A549 (cell line): Measurements from ENCODE around the gene CADM1. TPM values are rescaled to one million over a fixed set of nuclear protein-coding genes. Genes with fewer than 3 reads are reported as not detected.

Source experiments
- ATAC-seq, 2 experiments: fragments of 200-7000 bp in 1 of 2; fragments of >200 bp in 1 of 2; cut with Nextera tagmentation in 1 of 2; cut with Tn5 transposase in 1 of 2; 3 replicates each; pipeline versions ENCODE4 v1.8.0 to v1.9.1; 2018 to 2020; ENCODE audit warnings: mild to moderate bottlenecking in 1 of 2, moderate library complexity in 1 of 2
- CTCF ChIA-PET: fragments of 300-600 bp; sonication (Branson Sonifier 250); formaldehyde crosslinking; extraction: SDS; loops from one replicate; lab custom pipeline; 2021; ENCODE audit warnings: antibody characterized with exemption, inconsistent platforms; lab: Yijun Ruan, JAX
- POLR2A ChIA-PET: fragments of 350-600 bp; formaldehyde crosslinking; extraction: SDS; loops from one replicate; lab custom pipeline; 2021; ENCODE audit warnings: antibody characterized with exemption, inconsistent platforms; lab: Yijun Ruan, JAX
- DNase-seq, 2 experiments: peaks; one replicate each; pipeline versions ENCODE4 v3.0.0 to v3.0.0-alpha.2; 2011 to 2016; ENCODE audit warnings: low read depth in 1 of 2, low spot score in 1 of 2
- FAIRE-seq: peaks from 2 replicates; lab custom pipeline; 2011; peaks lifted over from hg19 to GRCh38; lab: Jason Lieb, UNC
- H3K27ac ChIP-seq, 2 experiments: fragments of >200 bp; sonication (Bioruptor Twin); formaldehyde crosslinking; 3 replicates each; pipeline ENCODE4 v1.5.1; 2016 to 2017
- H3K4me1 ChIP-seq: fragments of >200 bp; sonication (Bioruptor Twin); formaldehyde crosslinking; 3 replicates; pipeline ENCODE4 v1.6.1; 2016
- H3K4me2 ChIP-seq: fragments of >200 bp; sonication (Bioruptor Twin); formaldehyde crosslinking; 3 replicates; pipeline ENCODE4 v1.6.1; 2016
- H3K4me3 ChIP-seq: fragments of >200 bp; sonication (Bioruptor Twin); formaldehyde crosslinking; 3 replicates; pipeline ENCODE4 v1.5.1; 2016
- H3K9me3 ChIP-seq: fragments of >200 bp; sonication (Bioruptor Twin); formaldehyde crosslinking; 3 replicates; pipeline ENCODE4 v1.6.1; 2016
- BCL3 ChIP-seq: fragments of >200 bp; sonication (Bioruptor Twin); formaldehyde crosslinking; IDR thresholded peaks from 3 replicates; pipeline ENCODE4 v1.6.1; 2016
- BHLHE40 ChIP-seq: IDR thresholded peaks from 2 replicates; pipeline ENCODE4 v1.6.1; 2012; ENCODE audit warnings: low read depth, low read length, inconsistent platforms
- CBX8 ChIP-seq: fragments of 200-600 bp; sonication (generic); IDR thresholded peaks from 2 replicates; pipeline ENCODE4 v1.6.1; 2016
- CEBPB ChIP-seq, 2 experiments: fragments of >200 bp in 1 of 2; sonication (Bioruptor Twin) in 1 of 2; formaldehyde crosslinking in 1 of 2; IDR thresholded peaks; 2 replicates each; pipeline ENCODE4 v1.6.1; 2012 to 2016
- E2F6 ChIP-seq: IDR thresholded peaks from 2 replicates; pipeline ENCODE4 v1.6.1; 2012; ENCODE audit warnings: low read depth, borderline replicate concordance
- EHMT2 ChIP-seq: fragments of 200-600 bp; sonication (generic); IDR thresholded peaks from 2 replicates; pipeline ENCODE4 v1.6.1; 2016; ENCODE audit warnings: antibody characterized with exemption, low read depth, mild to moderate bottlenecking, moderate library complexity
- FOSB ChIP-seq: fragments of 250-450 bp; sonication (Bioruptor Pico); IDR thresholded peaks from 2 replicates; pipeline ENCODE4 v1.5.0; 2020; ENCODE audit warnings: mild to moderate bottlenecking, moderate library complexity
- FOXS1 ChIP-seq: fragments of 250-450 bp; sonication (Bioruptor Pico); IDR thresholded peaks from 2 replicates; pipeline ENCODE4 v1.5.0; 2020; ENCODE audit warnings: mild to moderate bottlenecking, moderate library complexity
- HDAC2 ChIP-seq: fragments of 200-600 bp; sonication (generic); IDR thresholded peaks from 2 replicates; pipeline ENCODE4 v1.6.1; 2016
- HES2 ChIP-seq: fragments of >200 bp; sonication (Bioruptor Twin); formaldehyde crosslinking; IDR thresholded peaks from 2 replicates; pipeline ENCODE4 v1.6.1; 2016
- HEYL ChIP-seq: fragments of 250-450 bp; sonication (Bioruptor Pico); IDR thresholded peaks from 2 replicates; pipeline ENCODE4 v1.8.0; 2021; ENCODE audit warnings: mild to moderate bottlenecking, moderate library complexity
- HMGXB4 ChIP-seq: fragments of 250-450 bp; sonication (Bioruptor Pico); IDR thresholded peaks from 2 replicates; pipeline ENCODE4 v1.5.0; 2021; ENCODE audit warnings: mild to moderate bottlenecking, moderate library complexity, borderline replicate concordance
- HOXB13 ChIP-seq: fragments of 250-450 bp; sonication (Bioruptor Pico); IDR thresholded peaks from 2 replicates; pipeline ENCODE4 v1.5.0; 2020; ENCODE audit warnings: low read depth, mild to moderate bottlenecking, moderate library complexity
- HOXB5 ChIP-seq: fragments of 250-450 bp; sonication (Bioruptor Pico); IDR thresholded peaks from 2 replicates; pipeline ENCODE4 v1.5.0; 2020; ENCODE audit warnings: mild to moderate bottlenecking, moderate library complexity
- MAFK ChIP-seq: fragments of 450-650 bp; IDR thresholded peaks from 2 replicates; pipeline ENCODE4 v1.6.1; 2014; ENCODE audit not compliant: partially characterized antibody
- MAZ ChIP-seq: fragments of 150-350 bp; IDR thresholded peaks from 2 replicates; pipeline ENCODE4 v1.6.1; 2014; ENCODE audit warnings: antibody characterized with exemption, low read depth, low read length, borderline replicate concordance
- MYC ChIP-seq: IDR thresholded peaks from 2 replicates; pipeline ENCODE4 v1.6.1; 2012; ENCODE audit warnings: mild to moderate bottlenecking, inconsistent platforms, low read length, improper control_type of control experiment, borderline replicate concordance
- PBX3 ChIP-seq: IDR thresholded peaks from 2 replicates; pipeline ENCODE4 v1.6.1; 2012
- RARB ChIP-seq: fragments of 250-450 bp; sonication (Bioruptor Pico); IDR thresholded peaks from 2 replicates; pipeline ENCODE4 v1.8.0; 2021; ENCODE audit warnings: mild to moderate bottlenecking, moderate library complexity
- RFX5 ChIP-seq: fragments of 450-650 bp; IDR thresholded peaks from 2 replicates; pipeline ENCODE4 v1.7.1; 2014; ENCODE audit warnings: antibody characterized with exemption, mild to moderate bottlenecking, moderate library complexity
- ZFP36 ChIP-seq: fragments of 450-650 bp; IDR thresholded peaks from 2 replicates; pipeline ENCODE4 v1.6.1; 2014; ENCODE audit warnings: borderline replicate concordance; ENCODE audit not compliant: partially characterized antibody
- ZSCAN20 ChIP-seq: fragments of 250-450 bp; sonication (Bioruptor Pico); IDR thresholded peaks from 2 replicates; pipeline ENCODE4 v1.8.0; 2022; ENCODE audit warnings: mild to moderate bottlenecking, moderate library complexity
- WGBS: methylation state at CpG from one replicate; pipeline ENCODE4 v1.1.6; 2017; ENCODE audit errors: missing lambda C conversion rate; 5-methylcytosine and 5-hydroxymethylcytosine counted together
- polyA plus RNA-seq, 4 experiments: library from polyadenylated mRNA; depleted of rRNA in 3 of 4; stranded (reverse); fragments of >200 nt; fragmentation: RNase III in 1 of 4; extraction: RNeasy Plus Mini Kit Qiagen cat#74134 plus additional on column Dnase treatment in 1 of 4; gene quantifications; 2 replicates in 3 of 4; 3 replicates in 1 of 4; pipeline ENCODE4 v1.2.3, GENCODE V29; 2011 to 2017

Gene CADM1
- polyA plus RNA-seq, 2 of the 4 experiments (the other 2 are of a cell fraction) = 33.4 to 36.7 TPM

- no peaks in the 10 kb centered on the region for H3K9me3 ChIP-seq
- no peak for TF ChIP-seq MAZ
- no peak for TF ChIP-seq RARB (CRISPR knock-in tag)
- no peak for TF ChIP-seq HOXB5 (CRISPR knock-in tag)
- TF ChIP-seq HES2 = no peak
- no peak for TF ChIP-seq BCL3
- TF ChIP-seq HOXB13 (CRISPR knock-in tag) = no peak
- no peak for TF ChIP-seq E2F6
- TF ChIP-seq RFX5 = no peak
- ChIA-PET POLR2A (no interaction called here), CTCF (no interaction called here)
- ATAC-seq (no peak), DNase-seq (no peak), FAIRE-seq (no peak)
- H3K4me1 ChIP-seq = no peaks in the 10 kb centered on the region
- H3K4me2 ChIP-seq = no peak overlapping the region
- no peak overlapping the region for H3K27ac ChIP-seq
- WGBS = 42% methylated on average over 4 of the region's 4 CpGs
- H3K4me3 ChIP-seq = no peak overlapping the region
Observed at GRCh38 chr11:115124786-115125185, 379.4 kb downstream of the CADM1 start.

- CTCF ChIA-PET = interaction anchor here (1.0 kb wide), 1 partner anchor 9 kb away, joined by 3 read pairs; no protein-coding TSS in a partner anchor
- POLR2A ChIA-PET = no interaction called here
- no peak overlapping the region for H3K4me3 ChIP-seq
- no peak for DNase-seq
- no peak for FAIRE-seq
- TF ChIP-seq FOSB (CRISPR knock-in tag) = no peak
- no peak for TF ChIP-seq MAFK
- TF ChIP-seq EHMT2 = no peak
- TF ChIP-seq BHLHE40 = no peak
- no peak for TF ChIP-seq ZFP36
- TF ChIP-seq HEYL (CRISPR knock-in tag) = no peak
- TF ChIP-seq PBX3 = no peak
- TF ChIP-seq ZSCAN20 = no peak
- TF ChIP-seq CBX8 = no peak
- no peak for TF ChIP-seq HDAC2
- no peak for TF ChIP-seq MYC
- TF ChIP-seq FOXS1 (CRISPR knock-in tag) = no peak
- TF ChIP-seq CEBPB (IDR thresholded peaks at IDR 0.05) = no peak
- TF ChIP-seq HMGXB4 (CRISPR knock-in tag) = no peak
- TF ChIP-seq, all 56 proteins: peak for 0
- 41% methylated on average over 4 of the region's 7 CpGs for WGBS
- H3K27ac ChIP-seq = no peak overlapping the region
- ATAC-seq = no peak
- no peaks in the 10 kb centered on the region for H3K4me1 ChIP-seq
- H3K4me2 ChIP-seq = no peak overlapping the region
- H3K9me3 ChIP-seq = no peaks in the 10 kb centered on the region
Observed at GRCh38 chr11:115123641-115124040, 380.6 kb downstream of the CADM1 start.
